BE2C (cell line): ENCODE results near the gene TREML2.

Experiments used
- DNase-seq: peaks from one replicate; pipeline ENCODE4 v3.0.0-alpha.2; 2020
- H3K27me3 ChIP-seq: fragments of 250-450 bp; sonication (Bioruptor Pico); 2 replicates; pipeline ENCODE4 v1.5.1; 2020; ENCODE audit warnings: mild to moderate bottlenecking
- H3K36me3 ChIP-seq: fragments of 250-450 bp; sonication (Bioruptor Pico); 2 replicates; pipeline ENCODE4 v1.5.1; 2020; ENCODE audit warnings: mild to moderate bottlenecking
- H3K4me1 ChIP-seq: fragments of 250-450 bp; sonication (Bioruptor Pico); 2 replicates; pipeline ENCODE4 v1.5.1; 2020
- H3K4me3 ChIP-seq: 2 replicates; pipeline ENCODE4 v1.5.1; 2011; ENCODE audit warnings: low read depth, low read length
- H3K9me3 ChIP-seq: fragments of 250-450 bp; sonication (Bioruptor Pico); 2 replicates; pipeline ENCODE4 v1.5.1; 2020
- CTCF ChIP-seq: IDR thresholded peaks from 2 replicates; pipeline ENCODE4 v1.5.1; 2012; ENCODE audit warnings: mild to moderate bottlenecking, low read depth, low read length

The TREML2 gene

GRCh38 chr6:41236276-41236675 lies 35.3 kb upstream of the TREML2 start:
- Histone ChIP-seq H3K4me1 (no peaks in the 10 kb centered on the region), H3K27me3 (peaks cover 52% of the 10 kb centered on the region), H3K36me3 (no peaks in the 10 kb centered on the region), H3K9me3 (no peaks in the 10 kb centered on the region), H3K4me3 (no peak overlapping the region)
- DNase-seq: no peak
- no peak for TF ChIP-seq CTCF

- DNase-seq: no peak
- Histone ChIP-seq H3K4me3 (no peak overlapping the region), H3K27me3 (peaks cover 24% of the 10 kb centered on the region), H3K9me3 (no peaks in the 10 kb centered on the region), H3K4me1 (no peaks in the 10 kb centered on the region), H3K36me3 (no peaks in the 10 kb centered on the region)
- TF ChIP-seq CTCF: no peak
Measured at GRCh38 chr6:41232667-41233066, 31.7 kb upstream of the TREML2 start.

GRCh38 chr6:41231246-41231645 lies 30.3 kb upstream of the TREML2 start:
- H3K27me3 ChIP-seq: peaks cover 25% of the 10 kb centered on the region
- no peaks in the 10 kb centered on the region for H3K9me3 ChIP-seq
- no peak overlapping the region for H3K4me3 ChIP-seq
- DNase-seq: no peak
- H3K36me3 ChIP-seq: no peaks in the 10 kb centered on the region
- no peak for TF ChIP-seq CTCF
- no peaks in the 10 kb centered on the region for H3K4me1 ChIP-seq

- Histone ChIP-seq H3K9me3 (no peaks in the 10 kb centered on the region), H3K36me3 (no peaks in the 10 kb centered on the region), H3K27me3 (peaks cover 26% of the 10 kb centered on the region), H3K4me1 (no peaks in the 10 kb centered on the region), H3K4me3 (no peak overlapping the region)
- no peak for TF ChIP-seq CTCF
- DNase-seq: no peak
Measured at GRCh38 chr6:41229721-41230120, 28.8 kb upstream of the TREML2 start.

- H3K27me3 ChIP-seq: peaks cover 26% of the 10 kb centered on the region
- H3K4me3 ChIP-seq: no peak overlapping the region
- H3K36me3 ChIP-seq: no peaks in the 10 kb centered on the region
- no peaks in the 10 kb centered on the region for H3K9me3 ChIP-seq
- no peaks in the 10 kb centered on the region for H3K4me1 ChIP-seq
- DNase-seq: no peak
- no peak for TF ChIP-seq CTCF
Measured at GRCh38 chr6:41228616-41229015, 27.7 kb upstream of the TREML2 start.

GRCh38 chr6:41228096-41228495 lies 27.1 kb upstream of the TREML2 start, which contains the start of gene TREML4:
Gene TREML4, plus strand, starts transcription at chr6:41228349. Its CDS starts 79 bp downstream, at chr6:41228428.
- no peaks in the 10 kb centered on the region for H3K4me1 ChIP-seq
- DNase-seq: no peak
- TF ChIP-seq CTCF: no peak
- peaks cover 26% of the 10 kb centered on the region for H3K27me3 ChIP-seq
- H3K9me3 ChIP-seq: no peaks in the 10 kb centered on the region
- no peak within 1 kb of the TSS for H3K4me3 ChIP-seq
- no peaks in the 10 kb centered on the region for H3K36me3 ChIP-seq
